Measurements from ENCODE around the gene SH3RF2. TPM values are rescaled to one million over a fixed set of nuclear protein-coding genes. Genes with fewer than 3 reads are reported as not detected.

SH3RF2 gene
- total RNA-seq, 2 experiments from 2014 or later = not detected

- ATAC-seq (no peak), DNase-seq (no peak)
- no peaks in the 10 kb centered on the region for H3K4me1 Mint-ChIP-seq (ENCODE audit: low read depth)
- H3K27me3 Mint-ChIP-seq (ENCODE audit: low read depth) = no peaks in the 10 kb centered on the region
- no peak overlapping the region for H3K4me3 Mint-ChIP-seq
- no peaks in the 10 kb centered on the region for H3K36me3 Mint-ChIP-seq (ENCODE audit: low read depth)
- ChIA-PET POLR2A (no interaction called here), CTCF (no interaction called here)
- H3K27ac Mint-ChIP-seq = no peak overlapping the region
- H3K9me3 Mint-ChIP-seq (ENCODE audit: insufficient read depth) = no peaks in the 10 kb centered on the region
Measured at GRCh38 chr5:145911164-145911563, 25.2 kb upstream of the SH3RF2 start.

DNA sequence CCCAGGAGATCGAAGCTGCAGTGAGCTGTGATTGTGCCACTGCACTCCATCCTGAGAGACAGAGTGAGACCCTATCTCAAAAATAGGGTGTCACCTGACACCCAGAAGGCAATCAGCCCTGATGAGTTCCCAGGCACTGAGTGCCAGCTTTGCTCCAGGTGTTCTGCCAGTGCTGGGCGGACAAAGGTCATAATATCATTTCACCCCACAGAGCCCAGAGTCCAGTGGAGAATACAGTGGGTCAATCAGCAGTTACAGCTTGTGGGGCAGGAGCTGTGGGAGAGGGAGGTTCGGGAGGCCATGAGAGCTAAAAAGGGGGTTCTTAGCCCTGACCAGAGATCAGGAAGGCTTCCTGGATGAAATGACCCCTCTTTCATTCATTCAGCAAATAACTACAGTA is 24.4 kb upstream of the SH3RF2 start:
- DNase-seq (no peak), ATAC-seq (no peak)
- H3K4me1 Mint-ChIP-seq (ENCODE audit: low read depth) = no peaks in the 10 kb centered on the region
- no peaks in the 10 kb centered on the region for H3K9me3 Mint-ChIP-seq (ENCODE audit: insufficient read depth)
- CTCF ChIA-PET = no interaction called here
- H3K4me3 Mint-ChIP-seq = no peak overlapping the region
- H3K27ac Mint-ChIP-seq = no peak overlapping the region
- POLR2A ChIA-PET = no interaction called here
- peaks cover under 1% of the 10 kb centered on the region for H3K27me3 Mint-ChIP-seq (ENCODE audit: low read depth)
- no peaks in the 10 kb centered on the region for H3K36me3 Mint-ChIP-seq (ENCODE audit: low read depth)

- POLR2A ChIA-PET = no interaction called here
- ATAC-seq = no peak
- CTCF ChIA-PET = no interaction called here
- Mint-ChIP-seq H3K27ac (no peak overlapping the region), H3K4me1 (ENCODE audit: low read depth) (no peaks in the 10 kb centered on the region), H3K9me3 (ENCODE audit: insufficient read depth) (no peaks in the 10 kb centered on the region), H3K36me3 (ENCODE audit: low read depth) (no peaks in the 10 kb centered on the region), H3K4me3 (no peak overlapping the region), H3K27me3 (ENCODE audit: low read depth) (peaks cover 4% of the 10 kb centered on the region)
- DNase-seq = no peak
Measured at GRCh38 chr5:145912594-145912993, 23.8 kb upstream of the SH3RF2 start.

GRCh38 chr5:145913701-145914100 is 22.7 kb upstream of the SH3RF2 start:
- CTCF ChIA-PET = no interaction called here
- no peaks in the 10 kb centered on the region for H3K9me3 Mint-ChIP-seq (ENCODE audit: insufficient read depth)
- no peak overlapping the region for H3K4me3 Mint-ChIP-seq
- no peaks in the 10 kb centered on the region for H3K36me3 Mint-ChIP-seq (ENCODE audit: low read depth)
- H3K4me1 Mint-ChIP-seq (ENCODE audit: low read depth) = no peaks in the 10 kb centered on the region
- POLR2A ChIA-PET = no interaction called here
- DNase-seq (no peak), ATAC-seq (no peak)
- no peak overlapping the region for H3K27ac Mint-ChIP-seq
- H3K27me3 Mint-ChIP-seq (ENCODE audit: low read depth) = peaks cover 4% of the 10 kb centered on the region

- Mint-ChIP-seq H3K27me3 (ENCODE audit: low read depth) (peaks cover 4% of the 10 kb centered on the region), H3K27ac (no peak overlapping the region), H3K4me1 (ENCODE audit: low read depth) (no peaks in the 10 kb centered on the region), H3K4me3 (no peak overlapping the region), H3K36me3 (ENCODE audit: low read depth) (no peaks in the 10 kb centered on the region), H3K9me3 (ENCODE audit: insufficient read depth) (no peaks in the 10 kb centered on the region)
- DNase-seq (no peak), ATAC-seq (no peak)
- CTCF ChIA-PET = no interaction called here
- POLR2A ChIA-PET = no interaction called here
Measured at GRCh38 chr5:145915970-145916638, 20.3 kb upstream of the SH3RF2 start.

- Mint-ChIP-seq H3K36me3 (ENCODE audit: low read depth) (no peaks in the 10 kb centered on the region), H3K27me3 (ENCODE audit: low read depth) (peaks cover 4% of the 10 kb centered on the region), H3K4me3 (no peak overlapping the region), H3K9me3 (ENCODE audit: insufficient read depth) (no peaks in the 10 kb centered on the region), H3K27ac (no peak overlapping the region), H3K4me1 (ENCODE audit: low read depth) (no peaks in the 10 kb centered on the region)
- ATAC-seq (no peak), DNase-seq (no peak)
- POLR2A ChIA-PET = no interaction called here
- CTCF ChIA-PET = no interaction called here
Measured at GRCh38 chr5:145917288-145917687, 19.1 kb upstream of the SH3RF2 start.

- no peak for ATAC-seq
- Mint-ChIP-seq H3K27me3 (ENCODE audit: low read depth) (peaks cover 4% of the 10 kb centered on the region), H3K4me3 (no peak overlapping the region), H3K4me1 (ENCODE audit: low read depth) (no peaks in the 10 kb centered on the region), H3K36me3 (ENCODE audit: low read depth) (no peaks in the 10 kb centered on the region), H3K27ac (no peak overlapping the region), H3K9me3 (ENCODE audit: insufficient read depth) (no peaks in the 10 kb centered on the region)
- ChIA-PET POLR2A (no interaction called here), CTCF (no interaction called here)
- DNase-seq = no peak
Measured at GRCh38 chr5:145918397-145918796, 18.0 kb upstream of the SH3RF2 start.

- H3K4me1 Mint-ChIP-seq (ENCODE audit: low read depth) = no peaks in the 10 kb centered on the region
- ChIA-PET CTCF (no interaction called here), POLR2A (no interaction called here)
- H3K4me3 Mint-ChIP-seq = no peak overlapping the region
- ATAC-seq (no peak), DNase-seq (no peak)
- H3K9me3 Mint-ChIP-seq (ENCODE audit: insufficient read depth) = no peaks in the 10 kb centered on the region
- peaks cover 7% of the 10 kb centered on the region for H3K27me3 Mint-ChIP-seq (ENCODE audit: low read depth)
- no peaks in the 10 kb centered on the region for H3K36me3 Mint-ChIP-seq (ENCODE audit: low read depth)
- H3K27ac Mint-ChIP-seq = no peak overlapping the region
Measured at GRCh38 chr5:145919413-145919812, 17.0 kb upstream of the SH3RF2 start.

DNA sequence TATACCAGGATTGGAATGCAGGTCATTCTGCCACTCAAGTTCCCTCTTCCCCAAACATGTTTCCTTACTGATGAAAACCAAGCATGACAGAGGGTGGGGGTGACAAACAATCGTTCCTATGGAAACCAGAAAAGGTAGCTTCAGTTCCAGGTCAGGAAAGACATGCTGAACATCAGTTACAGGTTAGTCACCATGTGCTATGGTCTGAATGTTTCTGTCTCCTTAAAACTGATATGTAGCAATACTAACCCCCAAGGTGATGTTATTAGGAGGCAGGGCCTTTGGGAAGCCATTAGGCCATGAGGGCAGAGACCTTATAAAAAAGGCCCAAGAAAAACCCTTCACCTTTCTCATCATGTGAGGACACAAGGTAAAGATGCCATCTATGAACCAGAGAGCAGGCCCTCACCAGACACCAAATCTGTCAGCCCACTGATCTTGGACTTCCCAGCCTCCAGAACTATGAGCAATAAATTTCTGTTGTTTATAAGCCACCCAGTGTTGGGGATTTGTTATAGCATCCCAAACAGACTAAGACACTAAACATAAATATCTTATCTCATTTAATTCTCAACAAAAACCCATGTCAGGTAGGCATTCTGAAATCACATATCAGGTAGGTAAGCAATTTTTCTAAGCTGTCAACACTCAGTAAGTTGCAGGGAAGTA is 15.7 kb upstream of the SH3RF2 start:
- ChIA-PET CTCF (no interaction called here), POLR2A (no interaction called here)
- Mint-ChIP-seq H3K27me3 (ENCODE audit: low read depth) (peaks cover 7% of the 10 kb centered on the region), H3K4me3 (no peak overlapping the region), H3K36me3 (ENCODE audit: low read depth) (no peaks in the 10 kb centered on the region), H3K27ac (no peak overlapping the region), H3K9me3 (ENCODE audit: insufficient read depth) (no peaks in the 10 kb centered on the region), H3K4me1 (ENCODE audit: low read depth) (no peaks in the 10 kb centered on the region)
- DNase-seq = no peak
- ATAC-seq = no peak

DNA sequence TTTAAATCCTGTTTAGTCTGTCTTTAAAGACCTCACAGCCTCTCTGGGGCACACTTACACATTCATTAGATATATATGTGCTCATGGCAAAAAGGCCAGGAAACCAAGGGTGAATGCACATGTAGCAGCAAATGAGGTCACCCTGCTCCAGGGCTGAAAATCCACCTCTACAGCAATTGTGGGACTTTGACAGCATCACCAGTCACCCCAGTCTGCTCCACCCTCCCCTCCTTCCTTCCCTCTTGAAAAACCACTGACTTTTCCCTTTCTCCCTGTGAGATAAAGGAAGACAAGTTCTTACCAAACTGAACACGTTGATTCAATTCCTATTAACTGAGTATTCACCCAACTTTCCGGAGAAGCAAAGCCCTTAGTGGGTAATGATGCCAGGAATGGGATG is 15.2 kb upstream of the SH3RF2 start:
- ATAC-seq (no peak), DNase-seq (no peak)
- Mint-ChIP-seq H3K27me3 (ENCODE audit: low read depth) (peaks cover 10% of the 10 kb centered on the region), H3K4me1 (ENCODE audit: low read depth) (no peaks in the 10 kb centered on the region), H3K27ac (no peak overlapping the region), H3K4me3 (no peak overlapping the region), H3K9me3 (ENCODE audit: insufficient read depth) (no peaks in the 10 kb centered on the region), H3K36me3 (ENCODE audit: low read depth) (no peaks in the 10 kb centered on the region)
- ChIA-PET CTCF (no interaction called here), POLR2A (no interaction called here)

GRCh38 chr5:145922059-145922458 is 14.3 kb upstream of the SH3RF2 start:
- Mint-ChIP-seq H3K27ac (no peak overlapping the region), H3K9me3 (ENCODE audit: insufficient read depth) (no peaks in the 10 kb centered on the region), H3K4me1 (ENCODE audit: low read depth) (no peaks in the 10 kb centered on the region), H3K27me3 (ENCODE audit: low read depth) (peaks cover 11% of the 10 kb centered on the region), H3K36me3 (ENCODE audit: low read depth) (no peaks in the 10 kb centered on the region), H3K4me3 (no peak overlapping the region)
- DNase-seq = no peak
- ChIA-PET CTCF (no interaction called here), POLR2A (no interaction called here)
- no peak for ATAC-seq

DNA sequence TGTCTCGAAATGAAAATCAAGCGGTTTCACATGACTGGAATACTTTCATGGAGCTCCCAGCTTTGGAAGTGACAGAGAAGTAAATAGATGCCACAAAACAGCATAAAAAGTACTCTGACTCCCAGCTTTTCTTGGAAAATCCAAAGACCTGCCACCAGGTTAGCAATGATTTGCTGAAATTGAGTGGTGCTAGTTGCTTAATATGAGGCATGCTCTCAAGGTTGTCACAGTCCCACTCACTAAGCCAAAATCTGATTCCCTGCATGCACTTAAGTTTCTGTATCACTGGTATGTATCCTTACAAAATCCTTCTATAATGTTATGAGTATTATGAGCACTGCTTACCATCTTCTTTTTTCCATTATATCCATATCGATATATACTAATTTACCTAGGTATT is 13.0 kb upstream of the SH3RF2 start:
- H3K36me3 Mint-ChIP-seq (ENCODE audit: low read depth) = no peaks in the 10 kb centered on the region
- H3K4me3 Mint-ChIP-seq = no peak overlapping the region
- ATAC-seq (no peak), DNase-seq (no peak)
- POLR2A ChIA-PET = no interaction called here
- H3K27me3 Mint-ChIP-seq (ENCODE audit: low read depth) = peaks cover 8% of the 10 kb centered on the region
- H3K27ac Mint-ChIP-seq = no peak overlapping the region
- H3K4me1 Mint-ChIP-seq (ENCODE audit: low read depth) = no peaks in the 10 kb centered on the region
- CTCF ChIA-PET = no interaction called here
- H3K9me3 Mint-ChIP-seq (ENCODE audit: insufficient read depth) = no peaks in the 10 kb centered on the region

GRCh38 chr5:145924849-145925248 is 11.5 kb upstream of the SH3RF2 start:
- H3K27ac Mint-ChIP-seq = no peak overlapping the region
- ChIA-PET POLR2A (no interaction called here), CTCF (no interaction called here)
- H3K4me1 Mint-ChIP-seq (ENCODE audit: low read depth) = no peaks in the 10 kb centered on the region
- no peak overlapping the region for H3K4me3 Mint-ChIP-seq
- no peaks in the 10 kb centered on the region for H3K9me3 Mint-ChIP-seq (ENCODE audit: insufficient read depth)
- H3K36me3 Mint-ChIP-seq (ENCODE audit: low read depth) = no peaks in the 10 kb centered on the region
- ATAC-seq (no peak), DNase-seq (no peak)
- peaks cover 8% of the 10 kb centered on the region for H3K27me3 Mint-ChIP-seq (ENCODE audit: low read depth)

Measured in activated CD8-positive, alpha-beta T cell treated with anti-CD3 and anti-CD28 coated beads, Interleukin-2, amount 10 ng/mL, durations not matched to agents 7 days and 5 days (primary cell).